ENCODE results near the gene MAST4. TPM values are rescaled to one million over a fixed set of nuclear protein-coding genes. Genes with fewer than 3 reads are reported as not detected.

Gene MAST4
- total RNA-seq, 2 donors from 2014 or later = 30.5 to 47.8 TPM

DNA sequence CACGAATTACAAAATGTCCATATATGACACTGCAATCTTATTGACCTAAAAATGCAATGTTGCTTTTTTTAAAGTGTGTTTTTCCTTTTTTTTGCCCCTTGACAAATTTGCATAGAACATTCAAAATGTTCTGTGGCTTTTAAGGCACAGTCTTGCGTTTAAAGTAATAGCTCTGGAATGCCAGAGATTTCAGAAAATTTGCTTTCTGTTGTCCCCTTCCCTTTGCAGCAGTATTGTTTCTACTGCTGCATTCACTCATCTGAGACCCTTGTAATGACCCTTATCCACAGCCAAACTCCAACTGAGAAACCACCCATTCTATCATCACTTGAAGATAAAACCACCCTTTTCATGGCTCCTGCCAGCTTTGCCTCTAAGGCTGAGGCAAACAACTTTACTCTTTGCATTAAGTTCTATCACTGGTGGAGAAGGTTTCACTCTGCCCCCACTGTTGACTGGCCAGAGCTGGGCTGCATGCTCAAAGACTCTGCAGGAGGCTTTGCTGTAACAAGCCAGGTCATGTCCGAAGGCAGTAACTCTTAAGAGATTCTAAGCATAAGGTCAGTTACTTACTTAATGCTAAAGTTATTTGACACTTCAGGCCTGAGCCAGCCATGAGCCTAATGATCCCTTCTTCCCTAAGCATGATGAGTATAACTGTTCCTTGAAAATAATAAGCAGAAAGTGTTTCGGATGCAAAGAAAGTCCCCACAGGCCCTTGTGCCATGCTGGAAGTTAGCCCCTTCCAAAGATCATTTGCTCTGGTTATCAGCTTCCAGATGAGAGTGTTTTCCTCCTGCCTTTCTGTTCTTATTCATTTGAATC, 498.5 kb downstream of the MAST4 start:
- ATAC-seq (ENCODE audit: insufficient number of reproducible peaks, low FRiP score, low read depth) (no peak), DNase-seq (ENCODE audit: low spot score) (no peak)
- Histone ChIP-seq H3K27ac (peak overlapping the region; percentile 76 to 81), H3K36me3 (no peaks in the 10 kb centered on the region), H3K4me1 (ENCODE audit: control insufficient read depth in 1 of 2, low read depth in 2 of 2) (peaks cover 31 to 56% of the 10 kb centered on the region in 2 donors), H3K4me3 (peak overlapping the region; percentile 59), H3K9me3 (no peaks in the 10 kb centered on the region), H3K27me3 (replicated peaks; ENCODE audit: insufficient read depth) (no peaks in the 10 kb centered on the region)
- TF ChIP-seq, protein P1, sequence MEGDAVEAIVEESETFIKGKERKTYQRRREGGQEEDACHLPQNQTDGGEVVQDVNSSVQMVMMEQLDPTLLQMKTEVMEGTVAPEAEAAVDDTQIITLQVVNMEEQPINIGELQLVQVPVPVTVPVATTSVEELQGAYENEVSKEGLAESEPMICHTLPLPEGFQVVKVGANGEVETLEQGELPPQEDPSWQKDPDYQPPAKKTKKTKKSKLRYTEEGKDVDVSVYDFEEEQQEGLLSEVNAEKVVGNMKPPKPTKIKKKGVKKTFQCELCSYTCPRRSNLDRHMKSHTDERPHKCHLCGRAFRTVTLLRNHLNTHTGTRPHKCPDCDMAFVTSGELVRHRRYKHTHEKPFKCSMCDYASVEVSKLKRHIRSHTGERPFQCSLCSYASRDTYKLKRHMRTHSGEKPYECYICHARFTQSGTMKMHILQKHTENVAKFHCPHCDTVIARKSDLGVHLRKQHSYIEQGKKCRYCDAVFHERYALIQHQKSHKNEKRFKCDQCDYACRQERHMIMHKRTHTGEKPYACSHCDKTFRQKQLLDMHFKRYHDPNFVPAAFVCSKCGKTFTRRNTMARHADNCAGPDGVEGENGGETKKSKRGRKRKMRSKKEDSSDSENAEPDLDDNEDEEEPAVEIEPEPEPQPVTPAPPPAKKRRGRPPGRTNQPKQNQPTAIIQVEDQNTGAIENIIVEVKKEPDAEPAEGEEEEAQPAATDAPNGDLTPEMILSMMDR (IDR thresholded peaks at IDR 0.05) = no peak

DNA sequence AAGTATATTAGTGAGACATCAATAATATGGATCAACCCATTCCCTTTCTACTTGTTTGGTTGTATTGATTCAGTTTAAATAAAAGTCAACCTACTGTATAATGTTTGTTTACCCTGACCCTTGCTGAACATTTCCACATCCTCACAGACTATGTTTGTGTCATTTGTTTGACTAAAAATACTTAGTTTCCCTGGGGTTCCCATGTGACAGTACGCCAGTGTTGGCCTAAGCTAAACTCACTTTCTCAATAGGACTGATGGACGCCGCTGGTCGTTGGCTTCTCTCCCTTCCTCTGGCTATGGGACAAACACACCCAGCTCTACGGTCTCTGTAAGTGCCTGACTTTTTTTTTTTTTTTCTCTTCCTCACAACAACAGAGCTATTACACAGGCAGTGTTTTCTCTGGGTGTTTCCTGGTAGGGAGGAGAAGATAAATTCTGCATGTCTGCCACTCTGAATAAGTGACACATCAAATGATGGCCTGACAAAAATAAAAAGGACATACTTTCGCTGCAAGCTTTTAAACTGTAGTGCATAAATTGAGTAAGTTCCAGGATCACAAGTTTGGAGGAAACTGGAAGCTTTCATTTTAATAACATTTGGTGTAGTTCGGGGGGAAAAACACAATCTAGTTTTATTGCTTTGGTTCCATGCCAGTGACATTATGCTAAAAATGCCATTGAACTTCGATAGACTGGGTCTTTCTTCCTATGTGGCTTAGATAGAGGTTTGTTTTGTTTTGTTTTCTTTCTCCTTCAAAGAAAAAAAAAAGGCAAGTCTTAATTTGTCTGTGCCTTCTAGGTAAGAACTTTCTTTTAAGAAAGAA, 499.4 kb downstream of the MAST4 start:
- Histone ChIP-seq H3K36me3 (no peaks in the 10 kb centered on the region), H3K27ac (peak overlapping the region; percentile 76 to 81), H3K4me3 (peak overlapping the region; percentile 59), H3K27me3 (replicated peaks; ENCODE audit: insufficient read depth) (no peaks in the 10 kb centered on the region), H3K9me3 (no peaks in the 10 kb centered on the region), H3K4me1 (ENCODE audit: control insufficient read depth in 1 of 2, low read depth in 2 of 2) (peaks cover 31 to 56% of the 10 kb centered on the region in 2 donors)
- ATAC-seq (ENCODE audit: insufficient number of reproducible peaks, low FRiP score, low read depth) (peak; percentile 75), DNase-seq (ENCODE audit: low spot score) (peak; percentile 11)
- TF ChIP-seq, protein P1 (IDR thresholded peaks at IDR 0.05) = no peak

DNA sequence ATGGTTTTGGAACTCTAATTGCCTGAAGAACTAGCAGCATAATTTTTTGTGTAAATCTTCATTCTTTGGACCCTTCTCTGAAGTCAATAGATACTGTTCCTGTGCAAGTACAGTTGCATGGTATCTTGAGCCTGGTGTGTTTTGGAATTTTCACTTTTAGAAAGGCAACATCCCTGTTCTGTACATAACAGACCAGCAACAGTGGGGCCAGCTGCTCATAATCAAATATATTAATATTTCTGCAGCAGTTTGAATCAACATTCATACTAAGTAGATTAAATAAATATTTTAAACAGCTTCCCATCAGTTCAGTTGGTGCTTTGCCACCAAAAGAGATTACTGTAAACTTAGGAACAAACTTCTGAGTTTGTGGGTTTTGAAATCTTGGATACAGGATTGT, 502.5 kb downstream of the MAST4 start:
- ATAC-seq (ENCODE audit: insufficient number of reproducible peaks, low FRiP score, low read depth) (no peak), DNase-seq (ENCODE audit: low spot score) (no peak)
- Histone ChIP-seq H3K36me3 (no peaks in the 10 kb centered on the region), H3K27me3 (replicated peaks; ENCODE audit: insufficient read depth) (no peaks in the 10 kb centered on the region), H3K4me1 (ENCODE audit: control insufficient read depth in 1 of 2, low read depth in 2 of 2) (peaks cover 21 to 32% of the 10 kb centered on the region in 2 donors), H3K9me3 (no peaks in the 10 kb centered on the region), H3K27ac (no peak overlapping the region), H3K4me3 (no peak overlapping the region)
- TF ChIP-seq, protein P1 (IDR thresholded peaks at IDR 0.05) = no peak

DNA sequence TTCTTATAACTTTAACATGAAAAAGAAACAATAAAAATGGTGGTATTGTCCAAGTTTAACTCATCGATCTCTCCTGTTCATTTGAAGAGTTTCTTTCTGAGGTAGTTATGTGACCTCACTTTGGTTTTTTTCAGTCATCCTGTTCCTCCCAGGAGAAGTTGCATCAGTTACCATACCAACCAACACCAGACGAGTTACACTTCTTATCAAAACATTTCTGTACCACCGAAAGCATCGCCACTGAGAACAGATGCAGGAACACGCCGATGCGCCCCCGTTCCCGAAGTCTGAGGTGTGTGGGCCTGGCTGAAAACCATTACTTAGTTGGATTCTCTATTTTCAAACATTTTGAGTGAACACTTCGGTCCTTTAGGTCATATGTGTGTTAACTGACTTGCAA, 504.1 kb downstream of the MAST4 start:
- Histone ChIP-seq H3K4me1 (ENCODE audit: control insufficient read depth in 1 of 2, low read depth in 2 of 2) (peaks cover 6 to 16% of the 10 kb centered on the region in 2 donors), H3K4me3 (no peak overlapping the region), H3K27me3 (replicated peaks; ENCODE audit: insufficient read depth) (no peaks in the 10 kb centered on the region), H3K27ac (no peak overlapping the region), H3K36me3 (no peaks in the 10 kb centered on the region), H3K9me3 (no peaks in the 10 kb centered on the region)
- no peak for DNase-seq (ENCODE audit: low spot score)
- ATAC-seq (ENCODE audit: insufficient number of reproducible peaks, low FRiP score, low read depth) = no peak
- TF ChIP-seq, protein P1 (IDR thresholded peaks at IDR 0.05) = no peak

DNA sequence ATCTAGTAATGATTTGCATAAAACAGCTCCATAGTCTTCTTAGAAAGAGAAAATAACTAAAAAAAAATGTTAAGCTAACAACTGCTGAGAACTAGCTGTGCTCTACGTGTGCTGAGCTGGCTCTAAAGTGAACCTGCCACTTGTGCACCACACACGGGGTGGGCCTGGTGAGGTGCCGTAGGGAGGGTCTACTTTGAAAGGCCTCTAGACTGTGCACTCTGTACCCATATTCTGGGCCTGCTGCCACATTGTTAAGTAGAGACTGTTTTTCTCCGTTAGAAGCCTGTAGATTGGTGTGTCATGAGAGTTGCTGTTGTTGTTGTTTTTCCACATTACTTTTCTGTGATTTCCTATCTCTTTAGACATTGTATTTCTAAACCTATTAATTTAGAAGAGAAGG, 506.5 kb downstream of the MAST4 start:
- no peak overlapping the region for H3K4me3 ChIP-seq
- H3K36me3 ChIP-seq = peaks cover 3% of the 10 kb centered on the region
- ATAC-seq (ENCODE audit: insufficient number of reproducible peaks, low FRiP score, low read depth) = no peak
- TF ChIP-seq, protein P1 (IDR thresholded peaks at IDR 0.05) = no peak
- DNase-seq (ENCODE audit: low spot score) = no peak
- H3K27ac ChIP-seq = no peak overlapping the region
- H3K9me3 ChIP-seq = no peaks in the 10 kb centered on the region
- H3K4me1 ChIP-seq (ENCODE audit: control insufficient read depth in 1 of 2, low read depth in 2 of 2) = peaks cover 7 to 18% of the 10 kb centered on the region in 2 donors
- no peaks in the 10 kb centered on the region for H3K27me3 ChIP-seq (replicated peaks; ENCODE audit: insufficient read depth)

All from thoracic aorta (tissue), 2 donors.